VCaP (cell line): Measurements from ENCODE around the gene LRRC23.
A peak's percentile ranks its signal among the peaks of the same experiment; 100 is the strongest.

Source experiments
- H3K27ac ChIP-seq: fragments of 450-650 bp; 2 replicates; pipeline ENCODE4 v1.5.1; 2017
- CTCF ChIP-seq: fragments of 450-650 bp; conservative IDR thresholded peaks from 2 replicates; pipeline ENCODE4 v1.5.1; 2017; ENCODE audit warnings: mild to moderate bottlenecking, moderate library complexity

Gene LRRC23

DNA sequence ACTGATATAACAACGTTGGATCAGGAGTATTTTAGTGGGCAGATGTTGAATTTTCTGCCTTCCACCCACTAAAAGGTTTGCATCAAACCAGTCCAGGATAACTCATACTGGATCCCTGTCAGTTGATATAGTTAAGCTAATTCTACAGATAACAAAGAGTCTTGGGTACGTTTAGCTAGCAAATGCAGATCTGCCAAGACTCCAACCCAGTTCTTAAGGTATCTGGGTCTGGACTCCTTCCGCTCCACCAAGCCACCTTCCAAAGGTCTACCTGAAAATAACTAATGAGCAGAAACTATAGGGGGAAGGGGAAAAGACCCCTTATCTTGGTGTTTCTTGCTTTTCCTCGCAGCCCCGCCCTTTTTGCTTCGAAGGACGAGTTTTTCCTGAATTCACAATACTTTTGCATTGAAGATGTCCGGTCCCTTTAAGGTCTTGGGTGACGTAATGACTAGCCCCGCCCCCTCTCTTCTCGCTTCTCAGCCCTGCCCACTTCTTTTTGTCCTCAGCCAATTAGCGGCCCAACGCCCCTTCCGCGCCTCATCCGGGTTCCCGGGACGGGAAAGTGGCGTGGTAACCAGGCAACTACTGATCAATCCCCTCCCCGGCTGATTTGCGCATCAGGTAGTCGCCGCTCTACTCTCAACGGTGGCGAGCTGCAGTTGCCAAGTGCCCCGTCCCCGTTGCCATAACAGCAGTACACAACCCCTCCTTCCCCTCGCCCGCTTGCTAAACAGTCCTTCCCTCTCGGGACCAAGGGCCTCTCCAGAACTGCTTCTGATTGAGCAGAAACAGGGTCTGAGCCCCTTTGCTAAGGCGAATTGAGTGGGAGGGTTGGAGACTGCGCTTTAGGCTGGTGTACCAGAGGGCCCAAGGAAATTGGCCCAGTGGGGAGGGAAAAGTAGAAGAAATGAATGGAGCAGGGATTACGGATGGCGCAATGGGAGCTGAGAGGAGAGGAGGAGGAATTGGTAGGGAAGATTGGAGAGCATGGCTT lies at the start of gene LRRC23:
Gene LRRC23 (plus strand): TSS at position 543 of the 997 bp plus-strand sequence. CDS start 812 bp downstream, outside the sequence.
- H3K27ac ChIP-seq: peak within 1 kb of the TSS; percentile 67

DNA sequence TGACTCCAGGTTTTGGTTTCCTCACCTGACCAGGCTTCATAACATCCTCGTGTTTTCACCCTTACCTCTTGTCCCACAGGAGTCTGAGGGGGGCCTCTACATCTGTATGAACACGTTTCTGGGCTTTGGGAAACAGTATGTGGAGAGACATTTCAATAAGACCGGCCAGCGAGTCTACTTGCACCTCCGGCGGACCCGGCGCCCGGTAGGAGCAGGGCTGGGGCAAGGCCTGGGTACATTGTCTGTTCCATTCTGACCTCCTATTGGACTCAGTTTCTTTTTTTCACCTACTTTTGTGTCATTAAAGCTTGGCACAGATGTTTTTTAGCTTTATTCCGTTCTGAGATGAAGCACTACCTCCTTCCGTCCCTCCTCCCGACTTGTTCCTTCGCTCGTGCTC lies 49.3 kb upstream of the LRRC23 start:
- TF ChIP-seq CTCF: no peak
- no peak overlapping the region for H3K27ac ChIP-seq

More for the DNA sequence above, at the start of gene LRRC23:
- TF ChIP-seq CTCF: no peak

GRCh38 chr12:6858799-6859198 lies 45.8 kb upstream of the LRRC23 start:
- TF ChIP-seq CTCF: no peak
- no peak overlapping the region for H3K27ac ChIP-seq

DNA sequence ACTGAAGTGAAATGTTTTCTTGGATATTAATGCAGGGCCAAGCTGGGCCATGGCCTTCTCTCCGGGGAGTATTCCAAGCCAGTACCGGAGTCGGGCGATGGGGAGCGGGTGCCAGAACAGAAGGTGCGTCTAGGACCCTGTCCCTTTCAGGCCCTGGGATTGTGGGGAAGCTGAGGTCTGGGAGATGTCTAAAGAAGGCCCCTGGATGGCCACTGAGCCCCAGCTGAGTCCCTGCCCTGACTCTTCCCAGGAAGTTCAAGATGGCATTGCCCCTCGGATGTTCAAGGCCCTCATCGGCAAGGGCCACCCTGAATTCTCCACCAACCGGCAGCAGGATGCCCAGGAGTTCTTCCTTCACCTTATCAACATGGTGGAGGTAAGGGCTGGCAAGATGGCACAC lies 44.5 kb upstream of the LRRC23 start:
- TF ChIP-seq CTCF: no peak
- no peak overlapping the region for H3K27ac ChIP-seq

- H3K27ac ChIP-seq: no peak overlapping the region
- TF ChIP-seq CTCF: no peak
These were observed 43.7 kb upstream of the LRRC23 start for GRCh38 chr12:6860942-6861341.

GRCh38 chr12:6861391-6861790 lies 43.2 kb upstream of the LRRC23 start:
- H3K27ac ChIP-seq: no peak overlapping the region
- TF ChIP-seq CTCF: no peak

GRCh38 chr12:6863033-6863432 lies 41.6 kb upstream of the LRRC23 start:
- H3K27ac ChIP-seq: no peak overlapping the region
- TF ChIP-seq CTCF: no peak
